Activated CD8-positive, alpha-beta memory T cell treated with anti-CD3 and anti-CD28 coated beads, Interleukin-2, amount 50 U/mL, for 48 hours (primary cell): ENCODE results near the gene CAMTA1.
"Not testable (repeated sequence)": the region's sequence is repeated elsewhere in the genome, so short reads cannot be mapped to it uniquely, and the experiment has no call there.

Source experiments
- DNase-seq: peaks from one replicate; pipeline ENCODE4 v3.0.0-alpha.2; 2020

CAMTA1 gene

GRCh38 chr1:7681401-7681800 lies 896.1 kb downstream of the CAMTA1 start:
- no peak for DNase-seq

GRCh38 chr1:7683521-7683920 lies 898.3 kb downstream of the CAMTA1 start:
- DNase-seq: no peak

GRCh38 chr1:7684132-7684531 lies 898.9 kb downstream of the CAMTA1 start:
- no peak for DNase-seq

GRCh38 chr1:7684861-7685635 lies 899.8 kb downstream of the CAMTA1 start:
- no peak for DNase-seq

GRCh38 chr1:7686301-7686850 lies 901.1 kb downstream of the CAMTA1 start:
- no peak for DNase-seq

GRCh38 chr1:7687411-7687810 lies 902.2 kb downstream of the CAMTA1 start:
- no peak for DNase-seq

- no peak for DNase-seq
Measured at GRCh38 chr1:7688659-7689058, 903.4 kb downstream of the CAMTA1 start.

- DNase-seq: not testable (repeated sequence)
Measured at GRCh38 chr1:7689307-7689706, 904.1 kb downstream of the CAMTA1 start.

GRCh38 chr1:7690076-7690475 lies 904.8 kb downstream of the CAMTA1 start:
- no peak for DNase-seq

- DNase-seq: no peak
Measured at GRCh38 chr1:7690496-7691182, 905.4 kb downstream of the CAMTA1 start.

GRCh38 chr1:7691576-7691975 lies 906.3 kb downstream of the CAMTA1 start:
- no peak for DNase-seq

- DNase-seq: no peak
Measured at GRCh38 chr1:7692005-7692404, 906.8 kb downstream of the CAMTA1 start.

GRCh38 chr1:7693037-7693436 lies 907.8 kb downstream of the CAMTA1 start:
- not testable (repeated sequence) for DNase-seq

- DNase-seq: no peak
Measured at GRCh38 chr1:7693662-7694061, 908.4 kb downstream of the CAMTA1 start.

GRCh38 chr1:7694600-7695496 lies 909.6 kb downstream of the CAMTA1 start:
- DNase-seq: no peak

GRCh38 chr1:7695497-7696117 lies 910.4 kb downstream of the CAMTA1 start:
- DNase-seq: no peak

GRCh38 chr1:7698641-7699040 lies 913.4 kb downstream of the CAMTA1 start:
- DNase-seq: no peak

GRCh38 chr1:7702365-7702764 lies 917.1 kb downstream of the CAMTA1 start:
- no peak for DNase-seq

- no peak for DNase-seq
Measured at GRCh38 chr1:7703321-7704213, 918.3 kb downstream of the CAMTA1 start.

GRCh38 chr1:7704214-7705047 lies 919.2 kb downstream of the CAMTA1 start:
- DNase-seq: peak; percentile 96
